Thymus (tissue), 11 donors: ENCODE measurements around the gene ALG2. TPM values are rescaled to one million over a fixed set of nuclear protein-coding genes. Genes with fewer than 3 reads are reported as not detected.

Experiments used
- DNase-seq, 9 donors: peaks; one replicate each; pipeline ENCODE4 v3.0.0-alpha.2; 2013; ENCODE audit warnings: low spot score in 9 of 9, low read depth in 6 of 9, missing footprints in 1 of 9
- H3K27ac ChIP-seq, 2 donors: one replicate each; pipeline ENCODE4 v1.5.1; 2013; ENCODE audit warnings: control low read depth in 1 of 2, low read depth in 1 of 2, low read length in 1 of 2, mild to moderate bottlenecking in 1 of 2, moderate library complexity in 1 of 2
- H3K27me3 ChIP-seq, 2 donors: one replicate each; pipeline ENCODE4 v1.5.1; 2013; ENCODE audit warnings: low read length in 1 of 2; ENCODE audit not compliant: control insufficient read depth in 2 of 2, insufficient read depth in 1 of 2
- H3K36me3 ChIP-seq, 2 donors: one replicate each; pipeline ENCODE4 v1.5.1; 2013; ENCODE audit warnings: low read length in 1 of 2, mild to moderate bottlenecking in 1 of 2, moderate library complexity in 1 of 2; ENCODE audit not compliant: control insufficient read depth in 2 of 2, insufficient read depth in 2 of 2
- H3K4me1 ChIP-seq, 2 donors: one replicate each; pipeline ENCODE4 v1.5.1; 2013; ENCODE audit warnings: low read length in 2 of 2; ENCODE audit not compliant: control insufficient read depth in 2 of 2, insufficient read depth in 2 of 2
- H3K4me3 ChIP-seq, 2 donors: one replicate each; pipeline ENCODE4 v1.5.1; 2013; ENCODE audit warnings: low read length in 2 of 2, control low read depth in 1 of 2, mild to moderate bottlenecking in 1 of 2
- H3K9me3 ChIP-seq, 2 donors: one replicate each; pipeline ENCODE4 v1.5.1; 2013; ENCODE audit warnings: low read length in 1 of 2, mild to moderate bottlenecking in 1 of 2; ENCODE audit not compliant: control insufficient read depth in 2 of 2, insufficient read depth in 1 of 2
- WGBS: extraction: QIAGEN DNeasy Blood & Tissue Kit; methylation state at CpG from one replicate; pipeline ENCODE4 v1.1.7; 2013; 5-methylcytosine and 5-hydroxymethylcytosine counted together
- polyA plus RNA-seq: library from polyadenylated mRNA; stranded (reverse); fragments of 200-250 nt; gene quantifications from one replicate; pipeline ENCODE4 v1.2.3, GENCODE V29; 2013
- total RNA-seq: library from RNA; stranded (reverse); fragments of 120-200 nt; gene quantifications from one replicate; pipeline ENCODE4 v1.2.4, GENCODE V29; 2013
- donor health status: healthy.

Gene ALG2
- total and polyA plus RNA-seq, 2 donors: 23.2 to 31.1 TPM

DNA sequence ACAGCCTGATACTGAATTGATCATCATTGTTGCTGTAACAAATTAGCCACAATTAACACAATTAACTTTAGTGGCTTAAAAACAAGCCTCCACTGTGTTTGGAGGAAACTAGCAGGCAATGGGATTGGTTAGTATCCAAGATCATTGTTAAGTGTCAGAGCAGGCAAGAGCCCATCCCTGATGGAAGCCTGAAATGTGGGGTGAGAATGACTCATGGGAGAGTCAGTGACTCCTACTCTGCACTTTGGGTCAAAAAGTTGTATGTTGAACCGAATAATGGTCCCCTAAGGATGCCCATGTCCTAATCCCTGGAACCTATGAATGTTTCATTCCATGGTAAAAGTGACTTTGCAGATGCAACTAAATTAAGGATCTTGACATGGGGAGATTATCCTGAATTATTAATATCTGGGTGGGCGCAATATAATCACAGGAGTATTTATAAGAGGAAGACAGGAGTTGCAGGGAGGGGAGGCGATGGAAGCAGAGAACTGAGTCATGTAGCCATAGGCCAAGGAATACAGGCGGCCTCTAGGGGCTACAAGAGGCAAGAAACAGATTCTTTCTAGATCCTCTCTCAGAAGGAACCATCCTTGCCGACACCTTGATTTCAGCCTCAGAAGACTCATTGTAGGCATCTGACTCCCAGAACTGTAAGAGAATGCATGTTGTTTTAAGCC lies 28.8 kb downstream of the ALG2 start:
- H3K4me1 ChIP-seq: no peaks in the 10 kb centered on the region
- H3K4me3 ChIP-seq: no peak overlapping the region
- WGBS: 93% methylated on average over 5 of the region's 5 CpGs
- no peak overlapping the region for H3K27ac ChIP-seq
- no peak for DNase-seq
- no peaks in the 10 kb centered on the region for H3K27me3 ChIP-seq
- no peaks in the 10 kb centered on the region for H3K9me3 ChIP-seq
- H3K36me3 ChIP-seq: no peaks in the 10 kb centered on the region

DNA sequence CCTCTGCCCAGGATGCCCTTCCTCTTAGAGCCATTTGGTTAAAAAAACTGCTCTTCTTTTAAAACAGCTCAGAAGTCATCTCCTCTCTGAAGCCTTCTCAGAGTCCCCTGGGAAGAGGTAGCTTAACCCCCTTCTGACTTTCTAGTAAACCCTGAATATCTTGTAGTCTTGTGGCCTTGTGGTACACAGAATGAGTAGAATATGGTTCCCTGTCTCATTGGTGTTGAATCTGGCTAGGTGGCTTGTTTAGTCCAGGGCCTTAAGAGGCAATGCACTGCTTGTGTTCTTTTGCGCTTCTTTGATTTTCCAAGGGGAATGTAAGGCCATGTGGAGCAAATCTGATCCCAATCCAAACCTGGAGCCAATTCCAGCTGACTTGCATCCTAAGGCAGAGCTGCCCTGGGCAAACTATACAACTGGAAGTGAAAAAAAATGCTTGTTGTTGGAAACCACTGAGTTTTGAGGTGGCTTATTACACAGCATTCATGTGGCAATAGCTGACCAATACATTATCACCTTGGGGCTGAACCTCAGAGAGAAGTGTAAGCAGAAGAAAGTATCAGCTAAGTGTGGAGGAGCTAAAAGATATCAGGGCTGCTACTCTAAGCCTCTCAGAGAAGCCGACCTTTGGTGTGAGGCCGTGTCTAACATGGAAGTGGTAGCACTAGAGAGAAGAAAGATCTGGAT lies 31.0 kb downstream of the ALG2 start:
- no peaks in the 10 kb centered on the region for H3K36me3 ChIP-seq
- DNase-seq: no peak
- H3K27ac ChIP-seq: no peak overlapping the region
- 98% methylated on average over 3 of the region's 3 CpGs for WGBS
- H3K9me3 ChIP-seq: no peaks in the 10 kb centered on the region
- H3K4me3 ChIP-seq: no peak overlapping the region
- no peaks in the 10 kb centered on the region for H3K27me3 ChIP-seq
- no peaks in the 10 kb centered on the region for H3K4me1 ChIP-seq

DNA sequence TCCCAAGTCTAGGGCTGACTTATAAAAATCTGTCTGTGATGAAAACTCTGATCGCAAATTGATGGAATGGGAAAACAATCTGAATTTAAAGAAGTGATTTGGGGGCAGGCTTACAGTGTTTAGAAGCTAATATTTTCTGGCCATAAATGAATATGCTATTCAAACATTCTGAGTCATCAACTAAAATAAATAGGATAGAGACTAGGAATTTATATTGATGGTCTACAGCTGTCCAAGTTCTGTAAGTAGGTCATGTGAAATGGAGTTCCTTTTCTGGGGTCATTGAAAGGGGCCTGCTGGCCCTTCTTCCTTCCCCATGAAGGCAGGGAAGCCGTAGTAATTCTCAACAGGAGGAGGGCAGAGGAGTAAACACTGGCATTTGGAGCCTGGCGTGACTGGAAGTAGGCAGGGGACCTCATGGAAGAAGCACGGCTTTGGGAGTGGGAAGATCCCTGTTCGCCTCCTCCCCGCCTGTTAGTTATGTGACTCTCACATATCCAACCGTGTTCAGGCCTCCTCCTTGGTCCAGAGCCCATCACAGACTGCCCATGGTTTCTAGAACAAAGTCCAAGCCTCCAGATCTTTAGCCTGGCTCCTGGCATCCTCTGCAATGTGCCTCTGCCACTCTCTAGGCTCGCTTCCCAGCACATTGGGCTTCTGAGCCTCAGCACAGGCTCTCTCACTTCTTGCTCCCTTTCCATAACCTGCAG lies 31.7 kb downstream of the ALG2 start:
- Histone ChIP-seq H3K36me3 (no peaks in the 10 kb centered on the region), H3K27ac (no peak overlapping the region), H3K9me3 (no peaks in the 10 kb centered on the region), H3K4me3 (no peak overlapping the region), H3K4me1 (no peaks in the 10 kb centered on the region), H3K27me3 (no peaks in the 10 kb centered on the region)
- WGBS: 91% methylated on average over 8 of the region's 8 CpGs
- no peak for DNase-seq

DNA sequence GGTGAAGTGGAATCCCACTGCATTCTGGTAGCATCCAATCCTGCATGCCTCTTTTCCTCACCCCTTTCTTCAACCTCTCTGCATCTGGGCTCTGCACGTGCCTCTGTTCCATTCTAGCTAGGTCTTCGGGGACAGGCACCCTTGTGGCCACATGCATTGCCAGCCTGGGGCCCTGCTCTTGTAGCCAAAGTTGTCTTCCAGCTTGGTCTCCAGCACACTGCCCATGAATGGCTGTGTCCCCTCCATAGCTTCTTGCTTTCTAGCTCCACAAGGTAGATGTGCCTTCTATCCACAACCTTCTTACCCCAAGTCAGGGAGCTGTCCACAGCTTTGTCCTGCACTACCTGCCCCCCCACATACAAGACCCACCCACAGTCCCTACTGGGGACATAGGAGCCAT lies 32.6 kb downstream of the ALG2 start:
- H3K4me3 ChIP-seq: no peak overlapping the region
- WGBS: 94% methylated on average over 2 of the region's 2 CpGs
- no peak for DNase-seq
- peaks cover 2 to 7% of the 10 kb centered on the region in 2 donors for H3K4me1 ChIP-seq
- no peaks in the 10 kb centered on the region for H3K27me3 ChIP-seq
- H3K36me3 ChIP-seq: no peaks in the 10 kb centered on the region
- no peaks in the 10 kb centered on the region for H3K9me3 ChIP-seq
- no peak overlapping the region for H3K27ac ChIP-seq

DNA sequence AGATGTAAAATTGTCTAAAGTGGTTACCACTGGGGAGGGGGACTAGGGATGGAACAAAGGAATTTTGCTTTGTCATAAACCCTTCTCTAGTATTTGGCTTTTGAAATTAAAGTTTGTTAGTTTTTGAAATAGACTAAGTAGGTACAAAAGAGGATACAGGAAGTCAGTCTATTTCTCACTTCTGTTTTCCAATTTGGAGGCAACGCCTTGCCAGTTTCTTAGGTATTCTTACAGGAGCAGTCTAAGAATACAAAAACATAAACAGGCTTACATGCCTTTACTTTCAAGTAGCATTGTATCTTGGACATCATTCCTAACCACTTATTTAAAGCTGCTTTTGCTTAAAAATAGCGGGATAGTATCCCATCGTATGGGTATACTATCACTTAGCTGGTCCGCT lies 34.4 kb downstream of the ALG2 start:
- Histone ChIP-seq H3K4me3 (no peak overlapping the region), H3K36me3 (no peaks in the 10 kb centered on the region), H3K27me3 (no peaks in the 10 kb centered on the region), H3K9me3 (no peaks in the 10 kb centered on the region), H3K4me1 (peaks cover 2 to 9% of the 10 kb centered on the region in 2 donors), H3K27ac (no peak overlapping the region)
- DNase-seq: no peak
- WGBS: 87% methylated on average over 4 of the region's 4 CpGs

DNA sequence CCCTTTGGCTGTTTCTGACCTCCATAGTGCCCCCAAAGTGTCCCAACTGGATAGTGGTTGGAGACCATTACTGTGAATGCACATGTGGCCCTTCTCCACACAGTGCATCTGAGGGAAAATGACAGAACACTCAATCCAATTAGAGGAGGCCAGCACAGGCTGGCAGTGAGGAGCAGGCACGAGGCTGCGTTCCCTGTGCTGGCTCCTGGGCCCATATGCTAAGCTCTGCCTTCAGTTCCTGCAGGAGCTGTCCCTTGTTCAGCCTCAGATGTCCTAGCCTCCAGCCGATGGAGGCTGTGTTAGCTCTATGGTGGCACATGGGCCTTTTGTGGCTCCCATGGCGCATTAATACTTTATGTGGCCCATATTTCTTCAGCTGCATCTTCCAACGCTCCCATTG lies 35.8 kb downstream of the ALG2 start:
- H3K9me3 ChIP-seq: no peaks in the 10 kb centered on the region
- 98% methylated on average over 5 of the region's 5 CpGs for WGBS
- no peaks in the 10 kb centered on the region for H3K27me3 ChIP-seq
- no peaks in the 10 kb centered on the region for H3K36me3 ChIP-seq
- peaks cover 2 to 17% of the 10 kb centered on the region in 2 donors for H3K4me1 ChIP-seq
- no peak overlapping the region for H3K27ac ChIP-seq
- no peak for DNase-seq
- no peak overlapping the region for H3K4me3 ChIP-seq

DNA sequence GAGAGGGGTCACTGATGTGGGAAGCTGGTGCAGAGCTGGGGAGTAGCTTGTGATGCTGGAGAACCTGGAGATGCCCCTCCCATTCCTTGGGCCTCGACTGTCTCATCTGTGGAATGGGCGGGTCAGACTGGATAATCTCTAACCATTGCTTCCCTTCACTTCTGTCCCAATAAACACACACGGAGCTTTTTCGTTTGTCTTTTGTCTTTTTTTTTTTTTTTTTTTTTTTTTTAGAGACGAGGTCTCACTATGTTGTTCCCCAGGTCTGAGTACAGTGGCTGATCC lies 36.5 kb downstream of the ALG2 start:
- Histone ChIP-seq H3K4me1 (peaks cover 2 to 22% of the 10 kb centered on the region in 2 donors), H3K36me3 (no peaks in the 10 kb centered on the region), H3K27me3 (no peaks in the 10 kb centered on the region), H3K4me3 (no peak overlapping the region), H3K9me3 (no peaks in the 10 kb centered on the region), H3K27ac (no peak overlapping the region)
- no peak for DNase-seq
- 95% methylated on average over 5 of the region's 5 CpGs for WGBS

DNA sequence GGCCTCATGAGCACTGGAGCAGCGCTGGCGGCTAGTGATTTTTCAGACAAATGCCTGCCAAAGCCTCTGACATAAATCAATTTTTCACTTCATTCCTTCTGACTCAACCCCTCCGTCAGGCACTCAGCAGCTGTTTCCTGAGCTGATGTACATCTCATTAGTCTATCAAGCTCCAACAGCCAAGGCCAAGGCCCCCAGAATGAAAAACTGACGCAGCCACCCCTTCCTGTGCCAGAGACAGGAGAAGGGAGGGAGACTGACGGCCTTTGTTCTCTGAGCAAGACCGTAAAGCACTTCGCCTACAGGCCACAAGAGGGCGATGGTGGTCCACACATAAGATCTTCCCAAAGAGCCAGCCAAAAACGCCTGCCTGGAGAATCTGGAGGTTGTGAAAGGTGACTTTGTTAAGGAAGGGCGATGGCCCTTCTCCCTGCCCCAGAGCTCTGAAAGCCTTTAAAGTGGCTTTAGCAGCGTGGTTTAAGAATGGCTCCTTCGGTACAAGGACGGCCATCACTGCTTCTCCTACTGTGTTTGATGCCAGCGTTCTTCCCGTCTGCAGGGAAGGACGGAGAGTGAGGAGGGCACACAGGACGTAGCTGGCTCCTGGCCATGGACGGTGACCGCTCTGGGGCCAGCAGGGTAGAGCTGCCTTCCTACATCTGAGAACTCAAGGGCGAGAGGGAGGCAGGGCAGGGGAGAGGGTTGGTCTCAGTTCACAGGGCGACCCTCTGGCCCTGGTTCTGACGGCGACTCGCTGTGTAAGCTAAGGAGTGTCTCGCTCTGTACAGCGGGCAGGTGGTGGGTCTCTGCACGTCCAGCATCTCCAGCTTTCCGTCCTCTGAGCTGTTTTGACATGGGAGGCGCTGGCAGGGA lies 37.0 kb downstream of the ALG2 start:
- DNase-seq: peak; percentile 49 to 91 (median 81)
- no peaks in the 10 kb centered on the region for H3K27me3 ChIP-seq
- peaks cover 2 to 22% of the 10 kb centered on the region in 2 donors for H3K4me1 ChIP-seq
- H3K9me3 ChIP-seq: no peaks in the 10 kb centered on the region
- no peak overlapping the region for H3K4me3 ChIP-seq
- H3K36me3 ChIP-seq: no peaks in the 10 kb centered on the region
- H3K27ac ChIP-seq: no peak overlapping the region
- WGBS: 57% methylated on average over 29 of the region's 29 CpGs

DNA sequence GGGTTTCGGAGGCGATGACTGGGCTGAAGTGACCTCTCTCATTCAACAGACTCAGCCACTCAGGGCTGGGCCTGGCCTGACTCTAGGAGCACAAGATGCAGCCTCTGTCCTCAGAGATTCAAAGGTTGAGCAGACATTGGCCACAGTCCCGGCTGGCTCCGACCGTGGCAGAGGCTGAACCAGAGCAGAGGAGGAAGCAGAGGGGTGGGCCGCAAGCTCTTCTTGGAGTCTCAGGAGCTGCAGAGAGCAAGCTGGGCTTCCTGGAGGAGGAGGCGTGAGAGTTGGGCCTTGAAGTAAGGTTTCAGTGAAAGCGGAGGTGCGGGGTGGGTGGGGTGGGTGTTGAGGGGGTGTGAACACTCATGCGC lies 37.6 kb downstream of the ALG2 start:
- no peaks in the 10 kb centered on the region for H3K9me3 ChIP-seq
- H3K4me3 ChIP-seq: no peak overlapping the region
- DNase-seq: no peak
- WGBS: 79% methylated on average over 10 of the region's 10 CpGs
- H3K27me3 ChIP-seq: no peaks in the 10 kb centered on the region
- peaks cover 2 to 22% of the 10 kb centered on the region in 2 donors for H3K4me1 ChIP-seq
- H3K27ac ChIP-seq: no peak overlapping the region
- H3K36me3 ChIP-seq: no peaks in the 10 kb centered on the region
